Endothelial cell of umbilical vein (primary cell): ENCODE measurements around the gene MACF1. TPM values are rescaled to one million over a fixed set of nuclear protein-coding genes. Genes with fewer than 3 reads are reported as not detected.

Source experiments
- BruUV-seq: library from RNA; stranded (reverse); fragments of 400-500 nt; replicated peaks from 2 replicates; lab custom pipeline; 2021; lab: Mats Ljungman, UMichigan
- CTCF ChIA-PET: fragments of 300-600, 350-600 bp; sonication (Branson Sonifier 250); formaldehyde crosslinking; loops from one replicate; lab custom pipeline; 2021; ENCODE audit warnings: antibody characterized with exemption, inconsistent platforms; lab: Charles Lee
- POLR2A ChIA-PET: fragments of 300-600, 350-600 bp; sonication (Branson Sonifier 250); formaldehyde crosslinking; loops from one replicate; lab custom pipeline; 2021; ENCODE audit warnings: antibody characterized with exemption, inconsistent platforms; lab: Charles Lee
- DNase-seq: peaks from one replicate; pipeline ENCODE4 v3.0.0-alpha.2; 2011; ENCODE audit warnings: low read depth, low spot score
- FAIRE-seq: peaks from 2 replicates; lab custom pipeline; 2011; peaks lifted over from hg19 to GRCh38; lab: Jason Lieb, UNC
- H2AFZ ChIP-seq: 2 replicates; pipeline ENCODE4 v1.6.0; 2012; ENCODE audit warnings: low read depth, low read length, control low read depth, inconsistent platforms
- H3K27ac ChIP-seq: 2 replicates; pipeline ENCODE4 v1.5.1; 2011; ENCODE audit warnings: low read depth, mild to moderate bottlenecking, control low read depth, low read length, moderate library complexity; ENCODE audit not compliant: insufficient read depth
- H3K27me3 ChIP-seq, 2 experiments: 2 replicates each; pipeline versions ENCODE4 v1.6.0 to v1.6.1; 2011; ENCODE audit warnings: low read length in 2 of 2, mixed read lengths in 1 of 2; ENCODE audit not compliant: control insufficient read depth in 2 of 2, insufficient read depth in 2 of 2
- H3K36me3 ChIP-seq, 2 experiments: 2 replicates in 1 of 2; 3 replicates in 1 of 2; pipeline ENCODE4 v1.5.1; 2011; ENCODE audit warnings: low read length in 2 of 2, mild to moderate bottlenecking in 1 of 2, moderate library complexity in 1 of 2; ENCODE audit not compliant: control insufficient read depth in 2 of 2, insufficient read depth in 2 of 2; ENCODE audit errors: extremely low read depth in 1 of 2
- H3K4me1 ChIP-seq: 3 replicates; pipeline ENCODE4 v1.5.1; 2011; ENCODE audit warnings: mild to moderate bottlenecking, low read length; ENCODE audit not compliant: control insufficient read depth, insufficient read depth; ENCODE audit errors: extremely low read depth
- H3K4me2 ChIP-seq: 2 replicates; pipeline ENCODE4 v1.6.1; 2011; ENCODE audit warnings: low read length, control low read depth, mixed read lengths; ENCODE audit not compliant: insufficient read depth
- H3K4me3 ChIP-seq, 3 experiments: fragments of 200-600 bp in 1 of 3; sonication (generic), shearing (Covaris generic) in 1 of 3; replicated peaks in 1 of 3; 2 replicates each; pipeline ENCODE4 v1.5.1; 2011 to 2016; ENCODE audit warnings: control low read depth in 3 of 3, low read length in 3 of 3, mild to moderate bottlenecking in 2 of 3, inconsistent platforms in 1 of 3, low read depth in 1 of 3, moderate library complexity in 1 of 3; ENCODE audit not compliant: insufficient read depth in 1 of 3
- H3K79me2 ChIP-seq: 2 replicates; pipeline ENCODE4 v1.6.0; 2012; ENCODE audit warnings: low read length, inconsistent platforms; ENCODE audit not compliant: control insufficient read depth, insufficient read depth
- H3K9ac ChIP-seq: replicated peaks from 2 replicates; pipeline ENCODE3; 2011; ENCODE audit warnings: low read length, control low read depth; ENCODE audit not compliant: insufficient read depth; ENCODE audit errors: extremely low read depth
- H3K9me1 ChIP-seq: replicated peaks from 3 replicates; pipeline ENCODE4 v1.6.0; 2011; ENCODE audit warnings: mild to moderate bottlenecking, low read length; ENCODE audit not compliant: control insufficient read depth, insufficient read depth; ENCODE audit errors: extremely low read depth
- H3K9me3 ChIP-seq: replicated peaks from 2 replicates; pipeline ENCODE4 v1.5.1; 2012; ENCODE audit warnings: low read length, inconsistent platforms; ENCODE audit not compliant: control insufficient read depth, insufficient read depth
- H4K20me1 ChIP-seq: replicated peaks from 2 replicates; pipeline ENCODE3; 2011; ENCODE audit warnings: mild to moderate bottlenecking, low read length; ENCODE audit not compliant: control insufficient read depth, insufficient read depth; ENCODE audit errors: extremely low read depth
- EZH2 ChIP-seq: IDR thresholded peaks from 2 replicates; pipeline ENCODE4 v1.6.1; 2012; ENCODE audit warnings: borderline replicate concordance, low read depth, mild to moderate bottlenecking, moderate library complexity, low read length, inconsistent platforms; ENCODE audit not compliant: severe bottlenecking
- FOS ChIP-seq: IDR thresholded peaks from 2 replicates; pipeline ENCODE4 v1.6.1; 2011; ENCODE audit warnings: mild to moderate bottlenecking, low read length, moderate library complexity, borderline replicate concordance; ENCODE audit not compliant: insufficient read depth
- GATA2 ChIP-seq: IDR thresholded peaks from 2 replicates; pipeline ENCODE4 v1.7.0; 2011; ENCODE audit warnings: low read depth, mild to moderate bottlenecking, moderate library complexity, mixed read lengths, low read length; ENCODE audit not compliant: insufficient read length, insufficient read depth
- JUN ChIP-seq: IDR thresholded peaks from 2 replicates; pipeline ENCODE4 v1.6.1; 2011; ENCODE audit warnings: borderline replicate concordance, low read depth; ENCODE audit not compliant: insufficient read length, insufficient read depth
- MYC ChIP-seq: IDR thresholded peaks from one replicate; pipeline ENCODE4 v1.6.1; 2011; ENCODE audit warnings: mild to moderate bottlenecking, low read depth, low read length
- POLR2A ChIP-seq: IDR thresholded peaks from 2 replicates; pipeline ENCODE4 v1.6.1; 2012; ENCODE audit warnings: low read depth, mild to moderate bottlenecking, control low read depth, low read length
- POLR2AphosphoS5 ChIP-seq: IDR thresholded peaks from 2 replicates; pipeline ENCODE4 v1.6.1; 2012; ENCODE audit warnings: low read depth, mild to moderate bottlenecking, control low read depth, low read length, moderate library complexity; ENCODE audit not compliant: insufficient read depth
- dilution Hi-C: fragments of 300-500 bp; cut with MboI; formaldehyde crosslinking; loops from one replicate; pipeline ENCODE4 v1.15.0; 2019; ENCODE audit warnings: low sequenced_read_pairs; ENCODE audit not compliant: extremely low pct_ligation_motif_present
- intact Hi-C: fragments of 100-400 bp; cut with micrococcal nuclease; formaldehyde crosslinking; loops from one replicate; pipeline ENCODE4 v1.10.0; 2022
- polyA plus RNA-seq, 4 experiments: library from polyadenylated mRNA; depleted of rRNA in 3 of 4; stranded (reverse) in 3 of 4; unstranded in 1 of 4; fragments of >200 nt; gene quantifications; 2 replicates each; pipeline versions ENCODE4 v1.2.1 to v1.2.3, GENCODE V29; 2011 to 2012; ENCODE audit warnings: missing spikeins in 1 of 4
- total RNA-seq: library from RNA; stranded (reverse); gene quantifications from 2 replicates; pipeline ENCODE4 v1.2.3, GENCODE V29; 2021
- TF ChIP-seq, protein P1 (sequence below): IDR thresholded peaks from 2 replicates; pipeline ENCODE4 v1.6.1; 2011; ENCODE audit not compliant: insufficient read depth, insufficient read length
- TF ChIP-seq, protein P2 (sequence below), 2 donors: IDR thresholded peaks; 1 replicate in 1 of 2; 2 replicates in 1 of 2; pipeline ENCODE4 v1.5.1; 2011; ENCODE audit warnings: low read length in 2 of 2, mild to moderate bottlenecking in 2 of 2, moderate library complexity in 2 of 2, control low read depth in 1 of 2, inconsistent platforms in 1 of 2, low read depth in 1 of 2; ENCODE audit not compliant: insufficient read depth in 1 of 2; ENCODE audit errors: extremely low read depth in 1 of 2

Gene MACF1
- total and polyA plus RNA-seq, 2 donors (not counting 3 experiments of a cell fraction or from before 2014, with no cell fraction given), result 122 to 587 TPM

DNA sequence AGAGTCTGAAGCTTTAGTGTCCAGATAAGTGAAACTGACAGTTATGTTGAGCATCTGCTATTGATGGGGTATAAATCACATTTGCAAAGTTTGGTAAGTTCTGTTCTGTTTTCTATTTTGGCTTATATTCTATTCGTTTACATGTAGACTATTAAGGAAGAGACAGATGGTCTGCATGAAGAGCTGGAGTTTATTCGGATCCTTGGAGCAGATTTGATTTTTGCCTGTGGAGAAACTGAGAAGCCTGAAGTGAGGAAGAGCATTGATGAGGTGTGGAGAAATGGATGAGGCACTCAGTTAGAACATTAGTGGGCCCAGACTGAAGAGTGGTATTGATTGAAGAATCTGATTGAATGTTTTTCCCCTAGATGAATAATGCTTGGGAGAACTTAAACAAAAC, 236.4 kb downstream of the MACF1 start:
- Histone ChIP-seq H2AFZ (no peak overlapping the region), H3K79me2 (peaks cover 14% of the 10 kb centered on the region), H3K36me3 (peaks cover 50 to 70% of the 10 kb centered on the region in 2 experiments), H3K9ac (no peak overlapping the region), H3K4me1 (no peaks in the 10 kb centered on the region), H3K9me1 (no peaks in the 10 kb centered on the region), H3K4me2 (no peak overlapping the region), H3K27me3 (no peaks in the 10 kb centered on the region), H3K27ac (no peak overlapping the region), H3K4me3 (no peak overlapping the region), H4K20me1 (no peaks in the 10 kb centered on the region), H3K9me3 (no peaks in the 10 kb centered on the region)
- ChIA-PET CTCF (interaction anchor here (1.6 kb wide), 1 partner anchor 30 kb away, joined by 4 read pairs; no protein-coding TSS in a partner anchor), POLR2A (no interaction called here)
- no TSS peak for BruUV-seq
- TF ChIP-seq JUN, result no peak
- TF ChIP-seq MYC, result no peak
- TF ChIP-seq, protein P1, sequence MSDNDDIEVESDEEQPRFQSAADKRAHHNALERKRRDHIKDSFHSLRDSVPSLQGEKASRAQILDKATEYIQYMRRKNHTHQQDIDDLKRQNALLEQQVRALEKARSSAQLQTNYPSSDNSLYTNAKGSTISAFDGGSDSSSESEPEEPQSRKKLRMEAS, result no peak
- TF ChIP-seq POLR2AphosphoS5, result no peak
- TF ChIP-seq POLR2A, result no peak
- TF ChIP-seq FOS, result no peak
- no peak for TF ChIP-seq EZH2
- no peak for TF ChIP-seq GATA2
- TF ChIP-seq, protein P2, sequence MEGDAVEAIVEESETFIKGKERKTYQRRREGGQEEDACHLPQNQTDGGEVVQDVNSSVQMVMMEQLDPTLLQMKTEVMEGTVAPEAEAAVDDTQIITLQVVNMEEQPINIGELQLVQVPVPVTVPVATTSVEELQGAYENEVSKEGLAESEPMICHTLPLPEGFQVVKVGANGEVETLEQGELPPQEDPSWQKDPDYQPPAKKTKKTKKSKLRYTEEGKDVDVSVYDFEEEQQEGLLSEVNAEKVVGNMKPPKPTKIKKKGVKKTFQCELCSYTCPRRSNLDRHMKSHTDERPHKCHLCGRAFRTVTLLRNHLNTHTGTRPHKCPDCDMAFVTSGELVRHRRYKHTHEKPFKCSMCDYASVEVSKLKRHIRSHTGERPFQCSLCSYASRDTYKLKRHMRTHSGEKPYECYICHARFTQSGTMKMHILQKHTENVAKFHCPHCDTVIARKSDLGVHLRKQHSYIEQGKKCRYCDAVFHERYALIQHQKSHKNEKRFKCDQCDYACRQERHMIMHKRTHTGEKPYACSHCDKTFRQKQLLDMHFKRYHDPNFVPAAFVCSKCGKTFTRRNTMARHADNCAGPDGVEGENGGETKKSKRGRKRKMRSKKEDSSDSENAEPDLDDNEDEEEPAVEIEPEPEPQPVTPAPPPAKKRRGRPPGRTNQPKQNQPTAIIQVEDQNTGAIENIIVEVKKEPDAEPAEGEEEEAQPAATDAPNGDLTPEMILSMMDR (IDR thresholded peaks at IDR 0.05; ENCODE audit: extremely low read depth in 1 of 2, insufficient read depth in 1 of 2, low read depth in 1 of 2, low read length in 2 of 2), result no peak
- no peak for FAIRE-seq
- intact Hi-C loops (no loop called here), dilution Hi-C loops (no loop called here)
- DNase-seq, result no peak
